Fibroblast of lung (primary cell): Measurements from ENCODE around the gene OR10A3.

Source experiments
- EZH2 ChIP-seq: IDR thresholded peaks from 2 replicates; pipeline ENCODE4 v1.5.1; 2012; ENCODE audit warnings: low read length, control low read depth, mild to moderate bottlenecking; ENCODE audit errors: missing control alignments
- TF ChIP-seq, protein P1 (sequence below), 2 donors: IDR thresholded peaks in 1 of 2; conservative IDR thresholded peaks in 1 of 2; 1 replicate in 1 of 2; 2 replicates in 1 of 2; pipeline ENCODE4 v1.5.1; 2011 to 2012; ENCODE audit warnings: low read length in 2 of 2, control low read depth in 1 of 2, inconsistent platforms in 1 of 2, low read depth in 1 of 2, mild to moderate bottlenecking in 1 of 2

DNA sequence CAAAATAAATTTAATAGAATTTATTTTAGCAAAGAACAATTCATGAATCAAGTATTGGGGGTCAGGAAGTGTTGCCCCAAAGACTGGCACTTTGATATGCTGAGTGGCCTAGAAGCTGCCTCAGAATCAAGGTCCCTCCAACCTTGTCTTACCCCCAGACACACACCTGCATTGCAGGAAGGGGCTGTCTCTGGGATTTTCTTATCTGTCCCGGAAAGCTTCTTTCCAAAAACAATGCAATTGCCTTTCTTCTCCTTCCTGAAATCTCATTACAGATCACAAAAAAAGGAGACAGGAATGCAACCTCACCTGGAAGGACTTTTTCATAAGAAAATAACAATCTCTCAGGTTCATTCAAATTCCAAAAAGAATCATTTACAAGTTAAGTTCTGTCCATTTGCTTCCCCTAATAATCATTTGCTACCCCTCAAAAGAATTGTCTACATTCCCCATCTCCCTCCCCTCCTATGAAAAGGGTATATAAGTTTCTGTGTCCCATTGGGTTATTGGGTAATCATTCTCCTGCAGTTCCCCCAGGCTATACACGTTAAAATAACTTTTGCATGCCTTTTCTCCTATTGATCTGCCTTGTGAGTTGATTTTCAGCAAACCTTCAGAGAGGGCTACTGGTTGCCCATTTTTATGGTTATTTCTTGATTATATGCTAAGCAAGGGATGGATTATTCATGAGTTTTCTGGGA, 31.8 kb downstream of the OR10A3 start:
- TF ChIP-seq, protein P1, sequence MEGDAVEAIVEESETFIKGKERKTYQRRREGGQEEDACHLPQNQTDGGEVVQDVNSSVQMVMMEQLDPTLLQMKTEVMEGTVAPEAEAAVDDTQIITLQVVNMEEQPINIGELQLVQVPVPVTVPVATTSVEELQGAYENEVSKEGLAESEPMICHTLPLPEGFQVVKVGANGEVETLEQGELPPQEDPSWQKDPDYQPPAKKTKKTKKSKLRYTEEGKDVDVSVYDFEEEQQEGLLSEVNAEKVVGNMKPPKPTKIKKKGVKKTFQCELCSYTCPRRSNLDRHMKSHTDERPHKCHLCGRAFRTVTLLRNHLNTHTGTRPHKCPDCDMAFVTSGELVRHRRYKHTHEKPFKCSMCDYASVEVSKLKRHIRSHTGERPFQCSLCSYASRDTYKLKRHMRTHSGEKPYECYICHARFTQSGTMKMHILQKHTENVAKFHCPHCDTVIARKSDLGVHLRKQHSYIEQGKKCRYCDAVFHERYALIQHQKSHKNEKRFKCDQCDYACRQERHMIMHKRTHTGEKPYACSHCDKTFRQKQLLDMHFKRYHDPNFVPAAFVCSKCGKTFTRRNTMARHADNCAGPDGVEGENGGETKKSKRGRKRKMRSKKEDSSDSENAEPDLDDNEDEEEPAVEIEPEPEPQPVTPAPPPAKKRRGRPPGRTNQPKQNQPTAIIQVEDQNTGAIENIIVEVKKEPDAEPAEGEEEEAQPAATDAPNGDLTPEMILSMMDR (conservative IDR thresholded peaks at IDR 0.05 in 1 of 2, IDR thresholded peaks at IDR 0.05 in 1 of 2; ENCODE audit: low read depth in 1 of 2, low read length in 2 of 2) = no peak
- no peak for TF ChIP-seq EZH2
